GM12878 (cell line): ENCODE data around the gene DLD. TPM values are rescaled to one million over a fixed set of nuclear protein-coding genes. Genes with fewer than 3 reads are reported as not detected.
"Not testable (repeated sequence)": the region's sequence is repeated elsewhere in the genome, so short reads cannot be mapped to it uniquely, and the experiment has no call there.

Experiments used
- ATAC-seq: fragments of 200-7000 bp; cut with Tn5 transposase; 3 replicates; pipeline ENCODE4 v1.9.1; 2020; ENCODE audit warnings: mild to moderate bottlenecking, moderate library complexity
- BruUV-seq: library from RNA; stranded (reverse); fragments of 400-500 nt; replicated peaks from 2 replicates; lab custom pipeline; 2021; lab: Mats Ljungman, UMichigan
- CTCF ChIA-PET: fragments of 300-600 bp; sonication (Branson Sonifier 250); formaldehyde crosslinking; extraction: SDS; loops from one replicate; lab custom pipeline; 2021; ENCODE audit warnings: inconsistent platforms; lab: Yijun Ruan, JAX
- POLR2A ChIA-PET: fragments of 350-600 bp; formaldehyde crosslinking; extraction: SDS; loops from one replicate; lab custom pipeline; 2021; ENCODE audit warnings: inconsistent platforms; lab: Charles Lee
- RAD21 ChIA-PET: fragments of 300-600 bp; sonication (Branson Sonifier 250); formaldehyde crosslinking; loops from one replicate; lab custom pipeline; 2023; ENCODE audit warnings: antibody characterized with exemption; ENCODE audit not compliant: unreplicated experiment; lab: Charles Lee
- SMC1A ChIA-PET: fragments of 300-600 bp; sonication (Branson Sonifier 250); formaldehyde crosslinking; loops from one replicate; lab custom pipeline; 2023; ENCODE audit not compliant: unreplicated experiment, uncharacterized antibody; lab: Charles Lee
- DNase-seq: peaks from one replicate; pipeline ENCODE4 v3.0.0-alpha.2; 2011; ENCODE audit warnings: low read depth, low spot score
- FAIRE-seq: peaks from 3 replicates; lab custom pipeline; 2011; peaks lifted over from hg19 to GRCh38; lab: Jason Lieb, UNC
- H2AFZ ChIP-seq: 2 replicates; pipeline ENCODE4 v1.6.0; 2011; ENCODE audit warnings: low read depth, low read length, control low read depth; ENCODE audit not compliant: control insufficient read depth
- H3K27ac ChIP-seq: 2 replicates; pipeline ENCODE4 v1.5.1; 2011; ENCODE audit warnings: control low read depth; ENCODE audit not compliant: control insufficient read depth, insufficient read depth
- H3K27me3 ChIP-seq, 2 experiments: replicated peaks in 1 of 2; 2 replicates each; pipeline versions ENCODE4 v1.6.0 to v1.6.1; 2011; ENCODE audit warnings: low read length in 1 of 2; ENCODE audit not compliant: control insufficient read depth in 2 of 2, insufficient read depth in 2 of 2
- H3K36me3 ChIP-seq, 2 experiments: 2 replicates each; pipeline ENCODE4 v1.5.1; 2011; ENCODE audit warnings: low read length in 1 of 2; ENCODE audit not compliant: control insufficient read depth in 2 of 2, insufficient read depth in 2 of 2
- H3K4me1 ChIP-seq: 2 replicates; pipeline ENCODE4 v1.6.1; 2011; ENCODE audit warnings: mild to moderate bottlenecking, low read length, moderate library complexity, mixed read lengths; ENCODE audit not compliant: control insufficient read depth, insufficient read depth
- H3K4me2 ChIP-seq: 2 replicates; pipeline ENCODE4 v1.6.0; 2011; ENCODE audit warnings: control low read depth; ENCODE audit not compliant: control insufficient read depth, insufficient read depth
- H3K4me3 ChIP-seq: fragments of 200-600 bp; sonication (generic); 2 replicates; pipeline ENCODE4 v1.5.1; 2016
- H3K79me2 ChIP-seq: 2 replicates; pipeline ENCODE4 v1.6.0; 2011; ENCODE audit warnings: low read length; ENCODE audit not compliant: control insufficient read depth, insufficient read depth
- H3K9ac ChIP-seq: 2 replicates; pipeline ENCODE4 v1.8.0; 2011; ENCODE audit warnings: low read length, control low read depth, mixed read lengths; ENCODE audit not compliant: control insufficient read depth, insufficient read depth
- H3K9me3 ChIP-seq: replicated peaks from 3 replicates; pipeline ENCODE4 v1.5.1; 2011; ENCODE audit warnings: mild to moderate bottlenecking, low read length; ENCODE audit not compliant: control insufficient read depth, insufficient read depth
- H4K20me1 ChIP-seq: 2 replicates; pipeline ENCODE4 v1.6.0; 2011; ENCODE audit not compliant: control insufficient read depth, insufficient read depth
- CBX3 ChIP-seq: fragments of 200-600 bp; sonication (generic); IDR thresholded peaks from 2 replicates; pipeline ENCODE4 v1.6.1; 2016; ENCODE audit warnings: low read depth, borderline replicate concordance
- IKZF2 ChIP-seq, 2 experiments: fragments of 450-650 bp; IDR thresholded peaks; 2 replicates each; pipeline ENCODE4 v1.6.1; 2017; ENCODE audit warnings: mild to moderate bottlenecking in 2 of 2, moderate library complexity in 2 of 2
- JUNB ChIP-seq: IDR thresholded peaks from 2 replicates; pipeline ENCODE4 v1.6.1; 2016; ENCODE audit warnings: antibody characterized with exemption, mild to moderate bottlenecking
- POLR2AphosphoS5 ChIP-seq: IDR thresholded peaks from 2 replicates; pipeline ENCODE4 v1.6.1; 2011; ENCODE audit warnings: mild to moderate bottlenecking, low read length, inconsistent platforms
- SUPT20H ChIP-seq: IDR thresholded peaks from 2 replicates; pipeline ENCODE4 v1.6.1; 2011; ENCODE audit warnings: low read depth, mild to moderate bottlenecking, low read length, moderate library complexity, borderline replicate concordance; ENCODE audit not compliant: control insufficient read depth
- TARDBP ChIP-seq: IDR thresholded peaks from 2 replicates; pipeline ENCODE4 v1.6.1; 2016; ENCODE audit warnings: borderline replicate concordance
- ZNF207 ChIP-seq: fragments of 450-650 bp; IDR thresholded peaks from 2 replicates; pipeline ENCODE4 v1.6.1; 2014; ENCODE audit warnings: antibody characterized with exemption, mild to moderate bottlenecking, borderline replicate concordance
- ZNF384 ChIP-seq: IDR thresholded peaks from 2 replicates; pipeline ENCODE4 v1.6.1; 2012; ENCODE audit warnings: low read depth, mild to moderate bottlenecking, low read length, improper control_type of control experiment, borderline replicate concordance
- ZZZ3 ChIP-seq: IDR thresholded peaks from 2 replicates; pipeline ENCODE4 v1.6.1; 2011; ENCODE audit warnings: low read depth; ENCODE audit not compliant: control insufficient read depth, insufficient read length
- WGBS: methylation state at CpG from one replicate; pipeline ENCODE4 v1.1.6; 2016; ENCODE audit warnings: low lambda C conversion rate; ENCODE audit not compliant: insufficient replicate concordance, insufficient coverage; ENCODE audit errors: missing lambda C conversion rate; 5-methylcytosine and 5-hydroxymethylcytosine counted together
- in situ Hi-C: fragments of 300-500 bp; cut with MboI; formaldehyde crosslinking; loops from 9 replicates; pipeline ENCODE4 v1.14.3; 2018; ENCODE audit warnings: mixed read lengths
- intact Hi-C: fragments of 100-400 bp; cut with micrococcal nuclease; formaldehyde crosslinking; loops from one replicate; pipeline ENCODE4 v1.14.2; 2022; ENCODE audit not compliant: unreplicated experiment
- polyA plus RNA-seq, 11 experiments: library from polyadenylated mRNA; depleted of rRNA in 4 of 11; unstranded in 6 of 11; stranded (reverse) in 5 of 11; fragments of >200 nt; fragmentation: Nextera tagmentation in 4 of 11; fragmentation: Illumina TruSeq in 1 of 11; extraction: Ambion mirVana in 4 of 11; extraction: Trizol in 1 of 11; gene quantifications; 1 replicate in 1 of 11; 2 replicates in 10 of 11; pipeline versions ENCODE4 v1.2.1 to v1.2.3, GENCODE V29; 2011 to 2016; ENCODE audit warnings: inconsistent platforms in 2 of 11, missing spikeins in 2 of 11, low read depth in 1 of 11
- total RNA-seq, 4 experiments: library from RNA; depleted of rRNA in 3 of 4; stranded (reverse); fragments of >200 nt in 3 of 4; fragmentation: Illumina TruSeq in 1 of 4; extraction: Trizol in 1 of 4; gene quantifications; 2 replicates each; pipeline versions ENCODE4 v1.2.1 to v1.2.3, GENCODE V29; 2013 to 2021
- TF ChIP-seq, protein P1 (sequence below), 3 experiments: IDR thresholded peaks in 2 of 3; conservative IDR thresholded peaks in 1 of 3; 2 replicates each; pipeline ENCODE4 v1.5.1; 2011; ENCODE audit warnings: low read depth in 3 of 3, low read length in 3 of 3, mild to moderate bottlenecking in 3 of 3, control low read depth in 2 of 3, moderate library complexity in 2 of 3, inconsistent platforms in 1 of 3, mixed read lengths in 1 of 3; ENCODE audit not compliant: control insufficient read depth in 2 of 3, insufficient read depth in 1 of 3; ENCODE audit errors: extremely low read depth in 1 of 3
- TF ChIP-seq, protein P2 (sequence below): IDR thresholded peaks from 2 replicates; pipeline ENCODE4 v1.6.1; 2011; ENCODE audit warnings: mild to moderate bottlenecking, low read depth, low read length, moderate library complexity; ENCODE audit not compliant: insufficient replicate concordance
- TF ChIP-seq, protein P3 (sequence below): fragments of 450-650 bp; formaldehyde crosslinking; IDR thresholded peaks from 2 replicates; pipeline ENCODE4 v1.5.0; 2022; ENCODE audit warnings: mild to moderate bottlenecking, missing genetic modification characterization

Gene DLD
- total and polyA plus RNA-seq, 10 of the 15 experiments (the other 5 are each of a cell fraction or from before 2014, with no cell fraction given), result 62.7 to 314 (median 161) TPM

GRCh38 chr7:107955394-107955793 is 64.4 kb downstream of the DLD start:
- ChIA-PET POLR2A (no interaction called here), SMC1A (interaction anchor here (0.7 to 0.8 kb wide), 2 partner anchors 44 to 51 kb away, joined by 3 read pairs; no protein-coding TSS in a partner anchor), RAD21 (no interaction called here), CTCF (interaction anchor here (1.2 kb wide), 1 partner anchor 9 kb away, joined by 6 read pairs; no protein-coding TSS in a partner anchor)
- H3K27me3 ChIP-seq, result no peaks in the 10 kb centered on the region; a peak in 1 of 4 replicates
- H2AFZ ChIP-seq, result no peak overlapping the region
- no peaks in the 10 kb centered on the region for H3K36me3 ChIP-seq
- H3K27ac ChIP-seq, result no peak overlapping the region
- in situ Hi-C loops (no loop called here), intact Hi-C loops (no loop called here)
- DNase-seq (no peak), FAIRE-seq (no peak), ATAC-seq (no peak)
- no peaks in the 10 kb centered on the region for H3K9me3 ChIP-seq
- 34% methylated on average over 5 of the region's 5 CpGs for WGBS
- H3K9ac ChIP-seq, result no peak overlapping the region
- TF ChIP-seq, protein P1, sequence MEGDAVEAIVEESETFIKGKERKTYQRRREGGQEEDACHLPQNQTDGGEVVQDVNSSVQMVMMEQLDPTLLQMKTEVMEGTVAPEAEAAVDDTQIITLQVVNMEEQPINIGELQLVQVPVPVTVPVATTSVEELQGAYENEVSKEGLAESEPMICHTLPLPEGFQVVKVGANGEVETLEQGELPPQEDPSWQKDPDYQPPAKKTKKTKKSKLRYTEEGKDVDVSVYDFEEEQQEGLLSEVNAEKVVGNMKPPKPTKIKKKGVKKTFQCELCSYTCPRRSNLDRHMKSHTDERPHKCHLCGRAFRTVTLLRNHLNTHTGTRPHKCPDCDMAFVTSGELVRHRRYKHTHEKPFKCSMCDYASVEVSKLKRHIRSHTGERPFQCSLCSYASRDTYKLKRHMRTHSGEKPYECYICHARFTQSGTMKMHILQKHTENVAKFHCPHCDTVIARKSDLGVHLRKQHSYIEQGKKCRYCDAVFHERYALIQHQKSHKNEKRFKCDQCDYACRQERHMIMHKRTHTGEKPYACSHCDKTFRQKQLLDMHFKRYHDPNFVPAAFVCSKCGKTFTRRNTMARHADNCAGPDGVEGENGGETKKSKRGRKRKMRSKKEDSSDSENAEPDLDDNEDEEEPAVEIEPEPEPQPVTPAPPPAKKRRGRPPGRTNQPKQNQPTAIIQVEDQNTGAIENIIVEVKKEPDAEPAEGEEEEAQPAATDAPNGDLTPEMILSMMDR (IDR thresholded peaks at IDR 0.05 in 2 of 3, conservative IDR thresholded peaks at IDR 0.05 in 1 of 3; ENCODE audit: control insufficient read depth in 2 of 3, extremely low read depth in 1 of 3, insufficient read depth in 1 of 3, low read depth in 3 of 3, low read length in 3 of 3), result no peak
- TF ChIP-seq SUPT20H, result no peak
- TF ChIP-seq TARDBP, result no peak
- TF ChIP-seq ZNF384, result no peak
- TF ChIP-seq, protein P2, sequence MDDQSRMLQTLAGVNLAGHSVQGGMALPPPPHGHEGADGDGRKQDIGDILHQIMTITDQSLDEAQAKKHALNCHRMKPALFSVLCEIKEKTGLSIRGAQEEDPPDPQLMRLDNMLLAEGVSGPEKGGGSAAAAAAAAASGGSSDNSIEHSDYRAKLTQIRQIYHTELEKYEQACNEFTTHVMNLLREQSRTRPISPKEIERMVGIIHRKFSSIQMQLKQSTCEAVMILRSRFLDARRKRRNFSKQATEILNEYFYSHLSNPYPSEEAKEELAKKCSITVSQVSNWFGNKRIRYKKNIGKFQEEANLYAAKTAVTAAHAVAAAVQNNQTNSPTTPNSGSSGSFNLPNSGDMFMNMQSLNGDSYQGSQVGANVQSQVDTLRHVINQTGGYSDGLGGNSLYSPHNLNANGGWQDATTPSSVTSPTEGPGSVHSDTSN, result no peak
- TF ChIP-seq, protein P3, sequence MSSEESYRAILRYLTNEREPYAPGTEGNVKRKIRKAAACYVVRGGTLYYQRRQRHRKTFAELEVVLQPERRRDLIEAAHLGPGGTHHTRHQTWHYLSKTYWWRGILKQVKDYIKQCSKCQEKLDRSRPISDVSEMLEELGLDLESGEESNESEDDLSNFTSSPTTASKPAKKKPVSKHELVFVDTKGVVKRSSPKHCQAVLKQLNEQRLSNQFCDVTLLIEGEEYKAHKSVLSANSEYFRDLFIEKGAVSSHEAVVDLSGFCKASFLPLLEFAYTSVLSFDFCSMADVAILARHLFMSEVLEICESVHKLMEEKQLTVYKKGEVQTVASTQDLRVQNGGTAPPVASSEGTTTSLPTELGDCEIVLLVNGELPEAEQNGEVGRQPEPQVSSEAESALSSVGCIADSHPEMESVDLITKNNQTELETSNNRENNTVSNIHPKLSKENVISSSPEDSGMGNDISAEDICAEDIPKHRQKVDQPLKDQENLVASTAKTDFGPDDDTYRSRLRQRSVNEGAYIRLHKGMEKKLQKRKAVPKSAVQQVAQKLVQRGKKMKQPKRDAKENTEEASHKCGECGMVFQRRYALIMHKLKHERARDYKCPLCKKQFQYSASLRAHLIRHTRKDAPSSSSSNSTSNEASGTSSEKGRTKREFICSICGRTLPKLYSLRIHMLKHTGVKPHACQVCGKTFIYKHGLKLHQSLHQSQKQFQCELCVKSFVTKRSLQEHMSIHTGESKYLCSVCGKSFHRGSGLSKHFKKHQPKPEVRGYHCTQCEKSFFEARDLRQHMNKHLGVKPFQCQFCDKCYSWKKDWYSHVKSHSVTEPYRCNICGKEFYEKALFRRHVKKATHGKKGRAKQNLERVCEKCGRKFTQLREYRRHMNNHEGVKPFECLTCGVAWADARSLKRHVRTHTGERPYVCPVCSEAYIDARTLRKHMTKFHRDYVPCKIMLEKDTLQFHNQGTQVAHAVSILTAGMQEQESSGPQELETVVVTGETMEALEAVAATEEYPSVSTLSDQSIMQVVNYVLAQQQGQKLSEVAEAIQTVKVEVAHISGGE (CRISPR knock-in tag), result no peak
- no peak for TF ChIP-seq POLR2AphosphoS5
- no peak for TF ChIP-seq IKZF2 (IDR thresholded peaks at IDR 0.05)
- no peak for TF ChIP-seq JUNB
- TF ChIP-seq ZNF207, result no peak
- TF ChIP-seq ZZZ3, result no peak
- no peak for TF ChIP-seq CBX3
- BruUV-seq, result no TSS peak
- no peaks in the 10 kb centered on the region for H4K20me1 ChIP-seq
- H3K4me2 ChIP-seq, result no peak overlapping the region
- no peaks in the 10 kb centered on the region for H3K79me2 ChIP-seq
- H3K4me3 ChIP-seq, result no peak overlapping the region
- H3K4me1 ChIP-seq, result no peaks in the 10 kb centered on the region

DNA sequence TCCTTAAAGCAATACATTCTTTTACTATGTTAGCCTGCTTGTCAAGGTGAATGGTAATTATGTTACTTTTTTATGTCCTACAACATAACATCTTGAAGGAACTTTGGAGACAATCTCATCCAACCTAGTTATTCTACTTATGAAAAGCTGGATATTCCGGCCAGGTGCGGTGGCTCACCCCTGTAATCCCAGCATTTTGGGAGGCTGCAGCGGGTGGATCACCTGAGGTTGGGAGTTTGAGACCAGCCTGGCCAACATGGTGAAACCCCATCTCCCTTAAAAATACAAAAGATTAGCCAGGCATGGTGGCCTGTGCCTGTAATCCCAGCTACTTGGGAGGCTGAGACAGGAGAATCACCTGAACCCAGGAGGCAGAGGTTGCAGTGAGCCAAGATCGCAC is 66.0 kb downstream of the DLD start:
- H3K4me3 ChIP-seq, H3K4me2 ChIP-seq, FAIRE-seq, H4K20me1 ChIP-seq, SMC1A ChIA-PET, H3K4me1 ChIP-seq, intact Hi-C loops, DNase-seq, H3K27me3 ChIP-seq, RAD21 ChIA-PET, H3K9me3 ChIP-seq, H3K36me3 ChIP-seq, H3K9ac ChIP-seq, H3K79me2 ChIP-seq, POLR2A ChIA-PET, in situ Hi-C loops, H2AFZ ChIP-seq, H3K27ac ChIP-seq, ATAC-seq, BruUV-seq: not testable (repeated sequence)
- WGBS, result 52% methylated on average over 4 of the region's 4 CpGs
- CTCF ChIA-PET, result interaction anchor here (1.3 kb wide), 1 partner anchor 59 kb away, joined by 4 read pairs; no protein-coding TSS in a partner anchor
